ENCODE data around the gene HAO1. TPM values are rescaled to one million over a fixed set of nuclear protein-coding genes. Genes with fewer than 3 reads are reported as not detected.

Gene HAO1
- total and polyA plus RNA-seq, 9 of the 15 experiments (the other 6 are each of a cell fraction or from before 2014, with no cell fraction given) = not detected

DNA sequence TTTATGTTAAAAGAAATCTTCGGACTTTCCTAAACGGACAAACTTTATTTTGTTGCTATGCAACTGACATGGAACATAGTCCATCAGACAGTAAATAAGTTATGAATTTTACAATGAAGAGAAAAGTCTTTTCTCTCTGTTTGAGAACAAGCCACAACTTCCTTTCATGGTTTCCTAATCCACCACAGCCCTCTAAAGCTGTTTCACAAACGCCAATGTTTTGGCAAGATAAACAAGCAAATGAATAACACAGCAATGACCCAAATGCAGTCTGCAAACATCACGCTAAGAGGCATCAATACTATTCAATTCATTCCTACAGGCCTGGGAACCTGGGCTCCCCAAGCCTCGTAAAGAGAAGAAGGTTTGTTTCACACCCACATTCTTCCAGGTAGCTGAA is 60.4 kb downstream of the HAO1 start:
- Histone ChIP-seq H3K4me3 (no peak overlapping the region), H3K27me3 (ENCODE audit: control insufficient read depth in 2 of 2, insufficient read depth in 2 of 2, low read length in 2 of 2) (no peaks in the 10 kb centered on the region), H3K27ac (ENCODE audit: extremely low read depth, low read depth, low read length) (no peak overlapping the region), H3K36me3 (ENCODE audit: control insufficient read depth, insufficient read depth, low read length) (no peaks in the 10 kb centered on the region), H3K9me1 (ENCODE audit: control insufficient read depth, insufficient read depth, low read length) (no peaks in the 10 kb centered on the region), H3K4me1 (replicated peaks in 1 of 2; ENCODE audit: control insufficient read depth in 2 of 2, insufficient read depth in 2 of 2, low read length in 2 of 2) (no peaks in the 10 kb centered on the region), H2AFZ (ENCODE audit: low read depth, low read length) (no peak overlapping the region), H3K79me2 (ENCODE audit: control insufficient read depth, insufficient read depth, low read length) (no peaks in the 10 kb centered on the region), H4K20me1 (replicated peaks; ENCODE audit: control insufficient read depth, insufficient read depth, low read length) (no peaks in the 10 kb centered on the region), H3K9ac (ENCODE audit: insufficient read depth in 1 of 2, low read depth in 2 of 2, low read length in 2 of 2) (no peak overlapping the region), H3K4me2 (ENCODE audit: insufficient read depth, low read length) (no peak overlapping the region), H3K9me3 (replicated peaks; ENCODE audit: control insufficient read depth, insufficient read depth, low read depth, low read length) (no peaks in the 10 kb centered on the region)
- ChIA-PET CTCF (ENCODE audit: low intra/inter-chr PET ratio) (no interaction called here), POLR2A (no interaction called here)
- intact Hi-C loops (cut with micrococcal nuclease) (no loop called here), in situ Hi-C loops (cut with MboI) (no loop called here)
- 0% methylated on average over 5 of the region's 5 CpGs for WGBS (ENCODE audit: insufficient coverage, low coverage, missing lambda C conversion rate)
- FAIRE-seq = no peak
- DNase-seq (ENCODE audit: extremely low read depth in 1 of 4, low spot score in 3 of 4) = no peak
- BruUV-seq (replicated peaks) = no TSS peak
- no peak for ATAC-seq
- TF ChIP-seq PHF8 (IDR thresholded peaks at IDR 0.05; ENCODE audit: borderline replicate concordance, low read length) = no peak
- TF ChIP-seq ZNF699 (CRISPR knock-in tag; IDR thresholded peaks at IDR 0.05; ENCODE audit: insufficient replicate concordance) = no peak
- peak; percentile 10; the same call in 1 of the 2 replicates for TF ChIP-seq TCF3 (CRISPR knock-in tag; IDR thresholded peaks at IDR 0.05)
- TF ChIP-seq FOSL1 (tag; conservative IDR thresholded peaks at IDR 0.05) = no peak

DNA sequence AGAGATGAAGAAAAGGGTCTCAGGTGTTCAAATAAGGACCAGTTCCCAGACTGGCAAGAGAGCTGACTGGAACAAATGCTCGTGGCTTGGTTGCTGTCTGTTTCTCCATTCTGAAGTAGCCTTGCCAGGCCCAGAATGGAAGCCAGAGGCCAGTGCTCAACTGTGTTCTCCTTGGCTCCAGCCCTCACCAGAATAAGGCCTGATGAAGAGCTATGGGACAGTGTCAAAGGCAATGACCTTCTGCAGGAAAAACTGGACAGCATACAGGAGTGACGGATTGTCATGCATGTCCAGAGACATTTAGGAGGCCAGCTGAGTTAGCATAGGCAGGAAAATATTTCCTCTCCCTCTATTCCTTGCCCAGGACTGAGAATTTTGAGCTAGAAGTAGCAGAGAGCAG is 72.2 kb downstream of the HAO1 start:
- ATAC-seq = no peak
- Histone ChIP-seq H3K4me3 (no peak overlapping the region), H3K4me2 (ENCODE audit: insufficient read depth, low read length) (no peak overlapping the region), H3K27me3 (ENCODE audit: control insufficient read depth in 2 of 2, insufficient read depth in 2 of 2, low read length in 2 of 2) (no peaks in the 10 kb centered on the region), H3K79me2 (ENCODE audit: control insufficient read depth, insufficient read depth, low read length) (no peaks in the 10 kb centered on the region), H4K20me1 (replicated peaks; ENCODE audit: control insufficient read depth, insufficient read depth, low read length) (no peaks in the 10 kb centered on the region), H3K9ac (ENCODE audit: insufficient read depth in 1 of 2, low read depth in 2 of 2, low read length in 2 of 2) (no peak overlapping the region), H3K36me3 (ENCODE audit: control insufficient read depth, insufficient read depth, low read length) (no peaks in the 10 kb centered on the region), H2AFZ (ENCODE audit: low read depth, low read length) (no peak overlapping the region), H3K9me3 (replicated peaks; ENCODE audit: control insufficient read depth, insufficient read depth, low read depth, low read length) (no peaks in the 10 kb centered on the region), H3K4me1 (replicated peaks in 1 of 2; ENCODE audit: control insufficient read depth in 2 of 2, insufficient read depth in 2 of 2, low read length in 2 of 2) (no peaks in the 10 kb centered on the region), H3K27ac (ENCODE audit: extremely low read depth, low read depth, low read length) (no peak overlapping the region), H3K9me1 (ENCODE audit: control insufficient read depth, insufficient read depth, low read length) (no peaks in the 10 kb centered on the region)
- FAIRE-seq = no peak
- ChIA-PET POLR2A (no interaction called here), CTCF (ENCODE audit: low intra/inter-chr PET ratio) (no interaction called here)
- DNase-seq (ENCODE audit: extremely low read depth in 1 of 4, low spot score in 3 of 4) = no peak
- intact Hi-C loops (cut with micrococcal nuclease) (no loop called here), in situ Hi-C loops (cut with MboI) (no loop called here)
- no peak for TF ChIP-seq ATF1 (CRISPR knock-in tag; IDR thresholded peaks at IDR 0.05)
- TF ChIP-seq ATF1 (tag; IDR thresholded peaks at IDR 0.05) = no peak
- no peak for TF ChIP-seq HOXB6 (CRISPR knock-in tag; IDR thresholded peaks at IDR 0.05; ENCODE audit: borderline replicate concordance)
- TF ChIP-seq CCAR2 (IDR thresholded peaks at IDR 0.05; ENCODE audit: low read depth, low read length) = no peak
- no TSS peak for BruUV-seq (replicated peaks)
- WGBS (ENCODE audit: insufficient coverage, low coverage, missing lambda C conversion rate) = 0% methylated on average over 1 of the region's 2 CpGs

Measured in K562 (cell line).